ENCODE data around the gene FBXL16. TPM values are rescaled to one million over a fixed set of nuclear protein-coding genes. Genes with fewer than 3 reads are reported as not detected.

The FBXL16 gene
- polyA plus RNA-seq, 1 donor from 2014 or later = 3.4 TPM

DNA sequence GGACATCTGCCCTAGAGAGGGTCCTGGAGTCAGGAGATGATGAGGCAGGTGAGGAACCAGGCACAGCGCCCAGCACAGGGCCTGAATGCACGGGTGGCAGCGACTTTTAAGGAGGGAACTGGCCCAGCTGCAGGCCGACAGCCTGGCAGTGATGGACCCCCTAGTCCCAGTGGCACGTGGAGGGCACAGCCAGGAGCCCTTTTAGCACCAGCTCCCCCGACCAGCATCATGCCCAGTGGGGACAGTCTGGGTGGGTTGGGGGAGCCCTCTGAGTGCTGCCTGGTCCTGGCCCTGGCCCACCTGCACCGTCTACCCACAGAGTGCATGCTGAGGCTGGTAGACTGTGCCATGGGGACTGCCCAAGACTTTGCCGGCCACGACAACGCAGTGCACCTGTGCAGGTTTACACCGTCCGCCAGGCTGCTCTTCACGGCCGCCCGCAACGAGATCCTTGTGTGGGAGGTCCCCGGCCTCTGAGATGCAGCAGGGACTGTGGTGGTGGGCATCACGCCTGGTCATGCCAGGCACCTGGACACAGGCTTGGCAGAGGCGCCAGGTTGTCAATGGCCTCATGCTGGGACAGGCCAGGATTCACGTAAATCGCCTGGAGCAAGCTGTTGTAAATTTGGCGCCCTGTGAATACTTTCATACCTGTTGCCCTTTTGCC lies 38.4 kb downstream of the FBXL16 start:
- H3K4me2 ChIP-seq (ENCODE audit: low read length) = no peak overlapping the region

DNA sequence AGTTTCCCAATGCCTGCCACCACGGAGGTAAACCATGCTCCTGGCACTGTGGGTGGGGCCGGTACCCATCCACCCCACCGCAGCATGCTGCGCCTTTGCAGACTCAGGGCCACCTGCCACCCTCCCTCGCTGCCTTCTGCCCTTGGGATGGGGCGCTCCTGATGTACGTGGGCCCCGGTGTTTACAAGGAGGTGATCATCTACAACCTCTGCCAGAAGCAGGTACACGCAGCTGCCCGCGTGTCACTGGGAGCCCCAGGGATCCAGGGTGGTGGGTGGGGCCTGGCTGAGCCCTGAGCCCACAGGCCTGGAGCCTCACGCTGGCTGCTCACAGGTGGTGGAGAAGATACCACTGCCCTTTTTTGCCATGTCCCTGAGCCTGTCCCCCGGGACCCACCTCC lies 39.0 kb downstream of the FBXL16 start:
- H2AFZ ChIP-seq (ENCODE audit: low read depth, low read length) = no peak overlapping the region
- no peaks in the 10 kb centered on the region for H3K36me3 ChIP-seq (ENCODE audit: insufficient read depth, low read length)
- no peak overlapping the region for H3K4me2 ChIP-seq (ENCODE audit: low read length)
- peaks cover 9% of the 10 kb centered on the region for H3K79me2 ChIP-seq (replicated peaks; ENCODE audit: insufficient read depth, low read length)
- no peaks in the 10 kb centered on the region for H4K20me1 ChIP-seq (ENCODE audit: insufficient read depth)
- no peak overlapping the region for H3K27ac ChIP-seq (ENCODE audit: low read length)
- no peaks in the 10 kb centered on the region for H3K27me3 ChIP-seq (ENCODE audit: insufficient read depth, low read depth, low read length)
- no peaks in the 10 kb centered on the region for H3K9me2 ChIP-seq (ENCODE audit: insufficient read depth, low read length)
- H3K4me3 ChIP-seq (ENCODE audit: low read length) = no peak overlapping the region
- TF ChIP-seq, protein P1, sequence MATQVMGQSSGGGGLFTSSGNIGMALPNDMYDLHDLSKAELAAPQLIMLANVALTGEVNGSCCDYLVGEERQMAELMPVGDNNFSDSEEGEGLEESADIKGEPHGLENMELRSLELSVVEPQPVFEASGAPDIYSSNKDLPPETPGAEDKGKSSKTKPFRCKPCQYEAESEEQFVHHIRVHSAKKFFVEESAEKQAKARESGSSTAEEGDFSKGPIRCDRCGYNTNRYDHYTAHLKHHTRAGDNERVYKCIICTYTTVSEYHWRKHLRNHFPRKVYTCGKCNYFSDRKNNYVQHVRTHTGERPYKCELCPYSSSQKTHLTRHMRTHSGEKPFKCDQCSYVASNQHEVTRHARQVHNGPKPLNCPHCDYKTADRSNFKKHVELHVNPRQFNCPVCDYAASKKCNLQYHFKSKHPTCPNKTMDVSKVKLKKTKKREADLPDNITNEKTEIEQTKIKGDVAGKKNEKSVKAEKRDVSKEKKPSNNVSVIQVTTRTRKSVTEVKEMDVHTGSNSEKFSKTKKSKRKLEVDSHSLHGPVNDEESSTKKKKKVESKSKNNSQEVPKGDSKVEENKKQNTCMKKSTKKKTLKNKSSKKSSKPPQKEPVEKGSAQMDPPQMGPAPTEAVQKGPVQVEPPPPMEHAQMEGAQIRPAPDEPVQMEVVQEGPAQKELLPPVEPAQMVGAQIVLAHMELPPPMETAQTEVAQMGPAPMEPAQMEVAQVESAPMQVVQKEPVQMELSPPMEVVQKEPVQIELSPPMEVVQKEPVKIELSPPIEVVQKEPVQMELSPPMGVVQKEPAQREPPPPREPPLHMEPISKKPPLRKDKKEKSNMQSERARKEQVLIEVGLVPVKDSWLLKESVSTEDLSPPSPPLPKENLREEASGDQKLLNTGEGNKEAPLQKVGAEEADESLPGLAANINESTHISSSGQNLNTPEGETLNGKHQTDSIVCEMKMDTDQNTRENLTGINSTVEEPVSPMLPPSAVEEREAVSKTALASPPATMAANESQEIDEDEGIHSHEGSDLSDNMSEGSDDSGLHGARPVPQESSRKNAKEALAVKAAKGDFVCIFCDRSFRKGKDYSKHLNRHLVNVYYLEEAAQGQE (IDR thresholded peaks at IDR 0.05; ENCODE audit: borderline replicate concordance) = no peak
- no peak for TF ChIP-seq RAD21 (conservative IDR thresholded peaks at IDR 0.05)
- H3F3A ChIP-seq (ENCODE audit: insufficient read depth, low read length, poor library complexity, severe bottlenecking) = no peaks in the 10 kb centered on the region
- H3K9me3 ChIP-seq (ENCODE audit: low read length) = no peaks in the 10 kb centered on the region
- H3K9ac ChIP-seq (ENCODE audit: low read length) = no peak overlapping the region

More for the DNA sequence above, 38.4 kb downstream of the FBXL16 start:
- Histone ChIP-seq H3K9ac (ENCODE audit: low read length) (peak overlapping the region; percentile 37), H3K4me3 (ENCODE audit: low read length) (peak overlapping the region; percentile 98), H3K9me2 (ENCODE audit: insufficient read depth, low read length) (no peaks in the 10 kb centered on the region), H4K20me1 (ENCODE audit: insufficient read depth) (no peaks in the 10 kb centered on the region), H2AFZ (ENCODE audit: low read depth, low read length) (no peak overlapping the region), H3K27ac (ENCODE audit: low read length) (no peak overlapping the region), H3K36me3 (ENCODE audit: insufficient read depth, low read length) (no peaks in the 10 kb centered on the region), H3K79me2 (replicated peaks; ENCODE audit: insufficient read depth, low read length) (peaks cover 9% of the 10 kb centered on the region), H3K9me3 (ENCODE audit: low read length) (no peaks in the 10 kb centered on the region), H3F3A (ENCODE audit: insufficient read depth, low read length, poor library complexity, severe bottlenecking) (no peaks in the 10 kb centered on the region), H3K27me3 (ENCODE audit: insufficient read depth, low read depth, low read length) (no peaks in the 10 kb centered on the region)
- TF ChIP-seq EZH2 (IDR thresholded peaks at IDR 0.05; ENCODE audit: borderline replicate concordance, insufficient read depth, low read length, poor library complexity, severe bottlenecking) (no peak), EP300 (conservative IDR thresholded peaks at IDR 0.05; ENCODE audit: poor library complexity, severe bottlenecking) (no peak), RAD21 (conservative IDR thresholded peaks at IDR 0.05) (no peak), TAF1 (IDR thresholded peaks at IDR 0.05; ENCODE audit: low read depth) (no peak), MXI1 (conservative IDR thresholded peaks at IDR 0.05; ENCODE audit: poor library complexity, severe bottlenecking) (no peak), POLR2AphosphoS5 (IDR thresholded peaks at IDR 0.05) (no peak), SMC3 (conservative IDR thresholded peaks at IDR 0.05; ENCODE audit: poor library complexity) (no peak)
- TF ChIP-seq, protein P1 (IDR thresholded peaks at IDR 0.05; ENCODE audit: borderline replicate concordance) = no peak
- TF ChIP-seq, protein P2, sequence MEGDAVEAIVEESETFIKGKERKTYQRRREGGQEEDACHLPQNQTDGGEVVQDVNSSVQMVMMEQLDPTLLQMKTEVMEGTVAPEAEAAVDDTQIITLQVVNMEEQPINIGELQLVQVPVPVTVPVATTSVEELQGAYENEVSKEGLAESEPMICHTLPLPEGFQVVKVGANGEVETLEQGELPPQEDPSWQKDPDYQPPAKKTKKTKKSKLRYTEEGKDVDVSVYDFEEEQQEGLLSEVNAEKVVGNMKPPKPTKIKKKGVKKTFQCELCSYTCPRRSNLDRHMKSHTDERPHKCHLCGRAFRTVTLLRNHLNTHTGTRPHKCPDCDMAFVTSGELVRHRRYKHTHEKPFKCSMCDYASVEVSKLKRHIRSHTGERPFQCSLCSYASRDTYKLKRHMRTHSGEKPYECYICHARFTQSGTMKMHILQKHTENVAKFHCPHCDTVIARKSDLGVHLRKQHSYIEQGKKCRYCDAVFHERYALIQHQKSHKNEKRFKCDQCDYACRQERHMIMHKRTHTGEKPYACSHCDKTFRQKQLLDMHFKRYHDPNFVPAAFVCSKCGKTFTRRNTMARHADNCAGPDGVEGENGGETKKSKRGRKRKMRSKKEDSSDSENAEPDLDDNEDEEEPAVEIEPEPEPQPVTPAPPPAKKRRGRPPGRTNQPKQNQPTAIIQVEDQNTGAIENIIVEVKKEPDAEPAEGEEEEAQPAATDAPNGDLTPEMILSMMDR (IDR thresholded peaks at IDR 0.05; ENCODE audit: poor library complexity, severe bottlenecking) = no peak
